GM18505 (cell line): ENCODE measurements around the gene MIA3.

Experiments
- ATAC-seq: cut with Tn5 transposase; IDR thresholded peaks from one replicate; pipeline ENCODE4 v1.9.1; 2021; ENCODE audit not compliant: unreplicated experiment
- POLR2A ChIP-seq: IDR thresholded peaks from 4 replicates; pipeline ENCODE4 v1.6.1; 2011; ENCODE audit warnings: borderline replicate concordance; ENCODE audit not compliant: insufficient read depth, insufficient read length; ENCODE audit errors: extremely low read depth

Gene MIA3

GRCh38 chr1:222713091-222713961, 95.4 kb downstream of the MIA3 start:
- TF ChIP-seq POLR2A, result peak; percentile 63
- ATAC-seq, result peak; percentile 67

DNA sequence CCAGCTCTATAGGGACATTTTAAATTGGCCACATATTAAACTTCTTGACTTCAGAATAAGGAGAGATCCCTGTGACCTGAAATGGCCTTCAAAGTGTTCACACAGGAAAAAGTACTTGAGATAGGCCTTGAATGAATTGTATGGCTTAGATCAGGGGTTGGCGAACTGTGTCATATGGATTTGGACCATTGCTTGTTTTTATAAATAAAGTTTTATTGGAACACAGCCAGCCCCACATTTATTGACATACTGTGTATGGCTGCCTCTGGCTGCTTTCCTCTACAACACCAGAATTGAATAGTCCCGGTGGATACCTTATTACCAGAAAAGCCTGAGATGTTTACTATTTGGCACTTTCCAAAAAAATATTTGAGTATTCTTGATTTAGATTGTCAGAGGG, 98.5 kb downstream of the MIA3 start:
- no peak for TF ChIP-seq POLR2A
- ATAC-seq, result no peak
